HUDEP-2 (cell line): ENCODE measurements around the gene YJU2.
"Not testable (repeated sequence)": the region's sequence is repeated elsewhere in the genome, so short reads cannot be mapped to it uniquely, and the experiment has no call there.

ENCODE experiments used
- DNase-seq, 76 experiments: peaks; one replicate each; lab custom pipeline; 2025; ENCODE audit not compliant: unreplicated experiment in 76 of 76; lab: John Stamatoyannopoulos, UW

YJU2 gene

DNA sequence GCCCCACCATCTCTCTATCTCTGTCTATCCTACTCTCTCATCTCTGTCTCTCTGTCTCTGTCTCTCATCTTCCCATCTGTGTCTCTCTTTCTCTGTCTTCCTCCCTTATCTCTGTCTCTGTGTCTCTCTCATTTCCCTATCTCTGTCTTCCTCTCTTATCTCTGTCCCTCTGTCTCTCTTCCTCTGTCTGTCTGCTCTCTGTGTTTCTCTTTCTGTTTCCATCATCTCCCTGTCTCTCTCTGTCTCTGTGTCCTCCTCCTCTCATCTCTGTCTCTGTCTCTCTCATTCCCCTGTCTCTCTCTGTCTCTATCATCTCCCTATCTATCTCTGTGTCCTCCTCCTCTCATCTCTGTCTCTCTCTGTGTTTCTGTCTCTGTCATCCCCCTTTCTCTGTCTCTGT is 19.1 kb upstream of the YJU2 start:
- no peak for DNase-seq

DNA sequence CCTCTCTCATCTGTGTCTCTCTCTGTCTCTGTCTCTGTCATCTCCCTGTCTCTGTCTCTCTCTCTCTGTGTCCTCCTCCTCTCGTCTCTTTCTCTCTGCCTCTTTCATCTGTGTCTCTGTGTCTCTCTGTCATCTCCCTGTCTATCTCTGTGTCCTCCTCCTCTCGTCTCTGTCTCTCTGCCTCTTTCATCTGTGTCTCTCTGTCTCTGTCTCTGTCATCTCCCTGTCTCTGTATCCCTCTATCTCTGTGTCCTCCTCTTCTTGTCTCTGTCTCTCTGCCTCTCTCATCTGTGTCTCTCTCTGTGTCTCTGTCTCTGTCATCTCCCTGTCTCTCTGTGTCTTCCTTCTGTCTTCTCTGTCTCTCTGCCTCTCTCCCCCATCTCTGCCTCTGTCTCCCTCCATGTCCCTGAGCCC is 18.1 kb upstream of the YJU2 start:
- DNase-seq, result no peak

DNA sequence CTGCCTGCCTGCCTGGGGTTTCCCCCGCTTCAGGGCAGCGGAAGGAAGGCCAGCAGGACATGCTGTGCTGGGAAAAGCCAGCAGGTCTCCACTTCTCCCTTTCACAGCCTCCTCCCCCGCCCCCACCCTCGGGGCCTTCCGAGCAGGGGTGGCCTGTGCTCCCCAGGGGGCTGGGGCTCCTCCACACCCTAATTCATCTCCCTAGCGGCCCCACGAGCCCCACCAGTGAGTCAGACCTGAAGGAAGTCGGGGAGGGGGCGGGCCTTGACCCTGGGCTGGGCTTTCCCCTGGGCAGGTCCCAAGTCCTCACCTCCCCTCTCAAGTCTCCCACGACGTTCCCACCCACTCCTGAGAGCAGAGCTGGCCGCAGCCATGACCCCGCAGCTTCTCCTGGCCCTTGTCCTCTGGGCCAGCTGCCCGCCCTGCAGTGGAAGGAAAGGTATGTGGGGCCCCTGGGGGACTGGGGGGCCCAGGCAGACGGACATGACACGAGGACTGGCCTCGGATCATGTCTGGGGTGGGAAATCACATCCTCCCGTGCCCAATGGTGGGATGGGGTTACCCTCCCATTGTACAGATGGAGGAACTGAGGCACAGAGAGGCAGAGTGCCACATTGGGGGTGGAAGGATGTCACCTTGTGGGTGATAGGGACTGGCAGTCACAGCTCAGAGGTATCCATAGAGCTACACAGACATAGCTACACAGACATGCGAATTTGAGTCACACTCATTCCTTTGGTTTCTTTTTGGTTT is 17.5 kb upstream of the YJU2 start, which contains the start of gene EBI3:
Gene EBI3 (plus strand): TSS at position 345 of the 753 bp plus-strand sequence. CDS start 28 bp downstream, at position 373.
- DNase-seq, result no peak

DNA sequence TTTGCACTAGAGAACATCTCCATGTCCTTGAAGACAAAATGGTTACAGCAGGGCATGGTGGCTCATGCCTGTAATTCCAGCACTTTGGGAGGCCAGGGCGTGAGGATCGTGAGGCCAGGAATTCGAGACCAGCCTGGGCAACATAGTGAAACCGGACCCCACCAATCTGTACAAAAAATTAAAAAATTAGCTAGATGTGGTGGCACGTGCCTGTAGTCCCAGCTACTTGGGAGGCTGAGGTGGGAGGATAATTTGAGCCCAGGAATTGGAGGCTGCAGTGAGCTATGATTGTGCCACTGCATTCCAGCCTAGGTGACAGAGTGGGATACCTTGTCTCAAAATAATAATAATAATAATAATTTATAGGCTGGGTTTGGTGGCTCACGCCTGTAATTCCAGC is 16.6 kb upstream of the YJU2 start:
- not testable (repeated sequence) for DNase-seq

DNA sequence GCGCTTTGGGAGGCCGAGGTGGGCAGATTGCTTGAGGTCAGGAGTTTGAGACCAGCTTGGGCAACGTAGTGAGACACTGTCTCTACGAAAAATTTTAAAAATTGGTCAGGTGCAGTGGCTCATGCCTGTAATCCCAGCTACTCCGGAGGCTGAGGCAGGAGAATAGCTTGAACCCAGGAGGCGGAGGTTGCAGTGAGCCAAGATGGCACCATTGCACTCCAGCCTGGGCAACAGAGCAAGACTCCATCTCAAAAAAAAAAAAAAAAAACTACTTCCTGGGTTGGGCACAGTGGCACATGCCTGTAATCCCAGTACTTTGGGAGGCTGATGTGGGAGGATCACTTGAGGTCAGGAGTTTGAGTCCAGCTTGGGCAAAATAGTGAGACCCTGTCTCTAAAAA is 15.4 kb upstream of the YJU2 start:
- DNase-seq, result not testable (repeated sequence)

DNA sequence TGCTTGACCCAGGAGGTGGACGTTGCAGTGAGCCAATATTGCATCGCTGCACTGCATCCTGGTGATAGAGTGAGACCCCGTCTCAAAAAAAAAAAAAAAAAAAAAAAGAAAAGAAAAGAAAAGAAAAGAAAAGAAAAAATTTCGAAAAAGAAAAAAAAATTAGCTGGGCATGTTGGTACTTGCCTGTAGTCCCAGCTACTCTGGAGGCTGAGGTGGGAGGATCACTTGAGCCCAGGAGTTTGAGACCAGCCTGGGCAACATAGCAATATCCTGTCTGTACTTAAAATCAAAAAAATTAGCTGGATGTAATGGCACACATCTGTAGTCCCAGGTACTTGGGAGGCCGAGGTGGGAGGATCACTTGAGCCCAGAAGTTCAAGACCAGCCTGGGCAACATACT is 14.7 kb upstream of the YJU2 start:
- not testable (repeated sequence) for DNase-seq

DNA sequence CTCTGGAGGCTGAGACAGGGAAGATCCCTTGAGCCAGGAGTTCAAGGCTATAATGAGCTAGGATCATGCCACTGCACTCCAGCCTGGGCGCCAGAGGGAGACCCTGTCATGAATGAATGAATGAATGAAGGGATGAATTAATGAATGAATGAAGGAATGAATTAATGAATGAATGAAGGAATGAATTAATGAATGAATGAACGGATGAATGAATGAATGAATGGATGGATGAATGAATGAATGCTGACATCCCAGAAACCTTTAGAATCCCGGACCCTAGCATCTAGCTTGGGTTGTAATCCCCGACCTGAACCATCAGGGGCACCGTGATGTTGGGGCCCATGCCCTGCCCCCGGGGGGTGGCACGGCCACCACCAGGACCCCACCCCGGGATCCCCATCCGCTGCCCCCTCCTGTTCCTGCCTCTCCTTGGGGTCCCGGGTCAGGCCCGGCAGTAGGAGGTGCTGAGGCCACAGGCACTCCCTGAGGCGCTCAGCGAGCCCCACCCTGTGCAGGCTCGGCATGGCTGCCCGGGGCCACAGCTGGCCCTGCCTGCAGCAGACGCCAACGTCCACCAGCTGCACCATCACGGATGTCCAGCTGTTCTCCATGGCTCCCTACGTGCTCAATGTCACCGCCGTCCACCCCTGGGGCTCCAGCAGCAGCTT is 14.1 kb upstream of the YJU2 start:
- DNase-seq, result peak in 1 of 76 experiments; percentile 26

DNA sequence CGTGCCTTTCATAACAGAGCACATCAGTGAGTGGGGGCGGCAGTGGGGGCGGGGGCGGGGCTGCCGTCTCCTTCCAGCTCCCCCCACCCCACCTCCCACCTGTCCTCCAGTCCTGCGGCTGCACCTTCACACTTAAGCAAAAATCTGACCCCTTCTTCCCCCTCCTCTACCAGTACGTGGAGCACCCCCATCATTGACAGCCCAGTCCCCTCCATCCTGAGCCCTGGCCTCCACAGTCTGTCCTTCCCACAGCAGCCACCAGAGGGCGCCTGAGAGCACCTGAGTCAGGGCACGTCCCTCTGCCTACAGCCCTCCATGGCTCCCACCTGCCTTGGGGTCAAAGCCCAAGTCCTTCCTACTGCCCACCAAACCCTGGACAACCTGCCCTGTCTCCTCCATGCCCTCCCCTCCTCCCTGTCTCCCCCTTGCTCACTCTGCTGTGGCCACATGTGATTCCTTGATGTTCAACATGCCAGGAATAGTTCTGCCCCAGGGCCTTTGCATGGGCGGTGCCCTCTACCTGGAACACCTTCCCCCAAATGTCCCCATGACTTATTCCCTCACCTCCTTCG is 13.5 kb upstream of the YJU2 start:
- DNase-seq, result peak in 61 of 76 experiments; percentile 7 to 82 (median 58)

DNA sequence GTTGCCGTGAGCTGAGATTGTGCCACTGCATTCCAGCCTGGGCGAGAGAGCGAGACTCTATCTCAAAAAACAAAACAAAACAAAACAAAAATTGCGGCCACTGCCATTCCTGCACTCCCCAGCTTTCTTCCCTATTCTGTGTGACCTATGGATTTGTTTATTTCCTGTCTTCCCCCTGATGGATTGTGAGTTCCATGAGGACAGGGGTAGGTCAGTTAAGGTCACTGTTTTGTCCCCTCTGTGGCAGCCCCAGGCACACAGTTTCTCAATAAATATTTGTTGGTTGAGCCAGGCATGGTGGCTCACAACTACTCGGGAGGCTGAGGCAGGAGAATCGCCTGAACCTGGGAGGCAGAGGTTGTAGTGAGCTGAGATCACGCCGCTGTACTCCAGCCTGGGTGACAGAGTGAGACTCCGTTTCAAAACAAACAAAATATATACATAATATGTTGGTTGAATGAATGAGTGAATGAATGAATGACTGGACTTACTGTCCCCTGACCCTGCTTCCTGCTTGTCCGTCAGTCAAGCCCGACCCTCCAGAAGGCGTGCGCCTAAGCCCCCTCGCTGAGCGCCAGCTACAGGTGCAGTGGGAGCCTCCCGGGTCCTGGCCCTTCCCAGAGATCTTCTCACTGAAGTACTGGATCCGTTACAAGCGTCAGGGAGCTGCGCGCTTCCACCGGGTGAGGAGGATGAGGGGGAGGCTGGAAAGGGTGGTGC is 12.6 kb upstream of the YJU2 start:
- no peak for DNase-seq

DNA sequence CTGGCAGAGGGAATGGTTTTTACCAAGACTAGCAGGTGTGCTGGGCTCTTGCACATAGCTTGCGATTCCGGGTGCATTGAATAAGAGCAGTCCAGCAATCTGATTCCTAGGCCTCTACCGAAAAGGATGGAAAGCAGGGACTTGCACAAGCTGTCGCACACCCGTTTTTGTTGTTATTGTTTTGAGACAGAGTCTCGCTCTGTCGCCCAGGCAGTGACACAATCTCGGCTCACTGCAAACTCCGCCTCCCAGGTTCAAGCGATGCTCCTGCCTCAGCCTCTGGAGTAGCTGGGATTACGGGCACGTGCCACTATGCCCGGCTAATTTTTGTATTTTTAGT is 12.0 kb upstream of the YJU2 start:
- DNase-seq, result no peak

DNA sequence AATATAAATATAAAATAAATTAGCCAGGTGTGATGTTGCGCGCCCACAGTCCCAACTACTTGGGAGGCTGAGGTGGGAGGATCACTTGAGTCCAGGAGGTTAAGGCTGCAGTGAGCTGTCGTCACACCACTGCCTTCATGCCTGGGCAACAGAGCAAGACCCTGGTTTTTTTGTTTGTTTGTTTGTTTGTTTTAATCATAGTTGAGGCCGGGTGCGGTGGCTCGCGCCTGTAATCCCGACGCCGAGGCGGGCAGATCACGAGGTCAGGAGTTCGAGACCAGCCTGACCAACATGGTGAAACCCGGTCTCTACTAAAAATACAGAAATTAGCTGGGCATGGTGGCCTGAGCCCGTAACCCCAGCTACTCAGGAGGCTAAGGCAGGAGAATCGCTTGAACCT is 9.4 kb upstream of the YJU2 start:
- not testable (repeated sequence) for DNase-seq

DNA sequence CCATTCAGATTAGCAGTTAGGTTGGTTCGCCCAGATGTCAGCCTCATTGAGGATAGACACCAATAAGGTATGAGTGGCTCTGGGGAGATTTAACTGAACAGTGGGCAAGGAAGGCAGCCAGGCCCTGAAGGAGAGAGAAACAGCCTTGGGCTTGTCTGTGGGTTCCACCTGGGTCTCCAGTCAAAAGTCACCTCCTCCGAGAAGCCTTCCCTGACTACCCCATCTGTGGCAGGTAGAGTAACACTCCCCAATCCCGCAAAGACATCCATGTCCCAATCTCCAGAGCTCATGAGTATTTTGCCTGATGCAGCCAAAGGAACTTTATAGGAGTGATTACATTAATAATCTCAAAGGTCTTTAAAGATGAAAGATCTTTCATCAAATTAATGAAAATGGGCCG is 8.0 kb upstream of the YJU2 start:
- DNase-seq, result no peak

DNA sequence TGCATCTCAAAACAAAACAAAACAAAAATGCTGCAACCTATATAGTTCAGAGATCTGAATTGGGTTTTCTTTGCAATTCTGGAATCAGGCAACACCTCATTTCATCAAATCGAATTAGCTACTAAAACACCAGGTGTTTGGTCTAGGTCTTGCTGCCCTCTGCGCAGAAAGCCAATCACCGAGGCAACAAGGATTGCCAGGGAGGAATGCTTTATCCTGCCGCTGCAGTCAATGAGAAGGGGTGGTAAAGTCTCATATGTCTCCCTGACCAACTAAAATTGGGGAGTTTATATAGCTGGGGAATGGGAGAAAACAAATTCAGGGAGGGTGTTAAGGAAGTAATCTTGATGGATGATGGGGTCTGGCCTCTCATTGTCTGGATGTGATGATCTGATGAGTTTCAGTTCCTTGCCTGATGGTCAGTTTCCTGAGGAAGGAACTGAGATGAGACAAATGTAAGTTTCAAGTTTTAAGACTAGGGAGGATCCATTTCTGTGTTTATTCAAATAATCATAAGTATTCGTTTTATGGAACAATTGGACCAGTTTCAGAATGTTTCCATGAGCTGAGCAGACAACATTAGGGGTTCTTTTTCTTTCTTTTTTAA is 5.0 kb upstream of the YJU2 start:
- no peak for DNase-seq

DNA sequence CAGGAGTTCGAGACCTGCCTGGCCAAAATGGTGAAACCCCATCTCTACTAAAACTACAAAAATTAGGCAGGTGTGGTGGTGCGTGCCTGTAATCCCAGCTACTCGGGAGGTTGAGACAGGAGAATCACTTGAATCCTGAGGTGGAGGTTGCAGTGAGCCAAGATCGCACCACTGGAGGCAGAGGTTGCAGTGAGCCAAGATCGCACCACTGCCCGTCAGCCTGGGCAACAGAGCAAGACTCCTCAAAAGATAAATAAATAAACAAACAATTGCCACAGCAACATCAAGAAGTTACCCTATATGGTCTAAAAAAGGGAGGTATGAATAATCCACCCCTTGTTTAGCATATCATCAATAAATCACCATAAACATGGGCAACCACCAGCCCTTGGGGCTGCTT is 942 bp upstream of the YJU2 start:
- DNase-seq, result not testable (repeated sequence)

DNA sequence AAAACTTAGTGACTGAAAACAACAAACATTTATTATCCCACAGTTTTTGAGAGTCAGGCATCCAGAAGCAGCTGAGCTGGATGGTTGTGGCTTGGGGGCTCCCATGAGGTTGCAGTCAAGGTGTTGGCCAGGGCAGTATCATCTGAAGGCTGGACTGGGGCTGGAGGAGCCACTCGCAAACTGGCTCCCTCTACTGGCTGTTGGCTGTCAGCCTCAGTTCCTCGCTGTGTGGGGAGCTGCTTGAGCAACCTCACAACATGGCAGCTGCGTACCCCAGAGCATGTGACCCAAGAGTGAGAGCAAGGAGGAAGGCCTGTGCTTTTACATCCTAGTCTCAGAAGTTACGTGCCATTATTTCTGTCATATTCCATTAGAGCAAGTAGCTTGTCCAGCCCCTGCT is 9.7 kb downstream of the YJU2 start:
- peak in 6 of 76 experiments; percentile 4 to 21 (median 8) for DNase-seq

DNA sequence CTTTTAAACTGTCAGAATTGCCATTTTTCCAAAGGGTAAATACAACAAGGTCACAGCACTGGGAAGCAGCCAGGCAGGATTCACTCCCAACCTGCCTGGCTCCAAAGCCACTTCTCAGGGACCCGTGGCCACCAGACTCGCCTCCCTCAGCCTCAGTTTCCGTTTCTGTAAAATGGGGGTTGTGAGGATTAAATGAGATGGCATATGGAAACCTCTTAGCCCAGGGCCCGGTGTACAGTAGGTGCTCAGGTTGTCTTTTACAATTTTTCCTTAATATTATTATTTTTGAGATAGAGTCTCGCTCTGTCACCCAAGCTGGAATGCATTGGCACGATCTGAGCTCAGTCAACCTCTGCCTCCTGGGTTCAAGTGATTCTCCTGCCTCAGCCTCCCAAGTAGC is 10.1 kb downstream of the YJU2 start:
- DNase-seq, result no peak

DNA sequence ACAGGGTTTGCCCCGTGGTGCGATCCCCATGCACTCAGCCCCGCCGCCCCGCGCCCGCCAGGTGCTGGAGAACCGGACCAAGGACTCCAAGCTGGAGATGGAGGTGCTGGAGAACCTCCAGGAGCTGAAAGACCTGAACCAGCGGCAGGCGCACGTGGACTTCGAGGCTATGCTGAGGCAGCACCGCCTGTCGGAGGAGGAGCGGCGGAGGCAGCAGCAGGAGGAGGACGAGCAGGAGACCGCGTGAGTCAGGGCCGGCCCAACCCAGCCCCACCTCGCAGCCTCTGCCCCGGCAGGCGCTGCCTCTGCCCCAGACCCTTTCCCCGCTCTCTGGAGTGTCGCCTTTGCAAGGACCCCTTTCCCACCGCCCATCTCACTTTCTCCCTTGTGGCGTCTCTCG is 11.3 kb downstream of the YJU2 start:
- no peak for DNase-seq

DNA sequence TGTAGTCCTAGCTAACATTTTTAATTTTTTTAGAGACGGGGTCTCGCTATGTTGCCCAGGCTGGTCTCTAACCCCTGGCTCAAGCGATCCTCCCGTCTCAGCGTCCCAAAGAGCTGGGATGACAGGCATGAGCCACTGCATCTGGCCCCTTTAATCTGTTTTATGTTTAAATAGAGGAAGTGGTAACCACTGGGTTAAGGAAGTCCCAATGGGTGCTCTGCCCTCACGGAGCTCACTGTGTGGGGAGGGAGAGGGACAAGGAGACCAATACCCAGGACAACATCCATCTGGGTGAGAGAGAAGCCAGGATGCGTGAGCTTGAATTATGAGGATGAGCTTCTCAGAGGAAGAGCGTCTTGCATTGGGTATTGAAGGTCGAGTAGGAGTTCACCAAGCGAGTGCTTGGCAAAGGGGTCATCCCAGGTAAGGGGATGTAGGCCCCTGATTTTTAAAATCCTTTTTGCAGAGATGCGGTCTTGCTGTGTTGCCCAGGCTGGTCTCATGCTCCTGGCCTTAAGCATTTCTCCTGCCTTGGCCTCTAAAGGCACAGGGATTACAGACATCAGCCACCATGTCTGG is 13.8 kb downstream of the YJU2 start:
- no peak for DNase-seq

DNA sequence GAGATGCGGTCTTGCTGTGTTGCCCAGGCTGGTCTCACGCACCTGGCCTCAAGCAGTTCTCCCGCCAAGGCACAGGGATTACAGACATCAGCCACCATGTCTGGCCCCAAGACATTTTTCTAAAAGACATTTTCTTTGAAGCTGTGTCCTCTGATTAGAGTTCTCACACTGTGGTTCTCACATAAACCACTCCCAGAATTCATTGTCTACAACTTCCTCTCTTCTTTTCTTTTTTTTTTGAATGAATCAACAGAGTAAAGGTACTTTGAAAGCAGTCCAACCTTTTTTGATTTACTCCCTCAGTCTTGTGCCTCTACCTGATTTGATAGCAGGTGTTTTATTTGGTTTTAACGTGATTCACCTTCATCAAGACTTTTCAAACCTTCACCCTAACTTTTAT is 17.9 kb downstream of the YJU2 start:
- no peak for DNase-seq

DNA sequence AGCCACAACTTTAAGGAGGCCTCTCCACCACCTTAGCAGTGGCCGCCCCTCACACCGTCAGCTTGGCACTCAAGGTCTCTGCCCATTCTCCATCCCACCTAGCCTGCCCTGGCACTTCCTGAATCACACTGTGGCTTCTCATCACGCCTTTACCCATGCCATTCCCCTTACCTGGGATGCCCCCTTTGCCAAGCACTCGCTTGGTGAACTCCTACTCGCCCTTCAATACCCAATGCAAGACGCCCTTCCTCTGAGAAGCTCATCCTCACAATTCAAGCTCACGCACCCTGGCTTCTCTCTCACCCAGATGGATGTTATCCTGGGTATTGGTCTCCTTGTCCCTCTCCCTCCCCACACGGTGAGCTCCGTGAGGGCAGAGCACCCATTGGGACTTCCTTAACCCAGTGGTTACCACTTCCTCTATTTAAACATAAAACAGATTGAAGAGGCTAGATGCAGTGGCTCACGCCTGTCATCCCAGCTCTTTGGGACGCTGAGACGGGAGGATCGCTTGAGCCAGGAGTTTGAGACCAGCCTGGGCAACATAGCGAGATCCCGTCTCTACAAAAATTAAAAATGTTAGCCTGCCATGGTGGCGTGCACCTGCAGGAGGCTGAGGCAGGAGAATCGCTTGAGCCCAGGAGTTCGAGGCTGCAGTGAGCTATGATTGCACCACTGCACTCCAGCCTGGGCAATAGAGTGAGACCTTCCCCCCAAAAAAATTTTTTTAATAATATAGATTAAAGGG is 19.5 kb downstream of the YJU2 start:
- no peak for DNase-seq
